SK-N-SH (cell line): Measurements from ENCODE around the gene RPS19. TPM values are rescaled to one million over a fixed set of nuclear protein-coding genes. Genes with fewer than 3 reads are reported as not detected.

Source experiments
- CTCF ChIA-PET: fragments of 300-600, 350-600 bp; formaldehyde crosslinking; extraction: SDS; loops from one replicate; lab custom pipeline; 2021; lab: Yijun Ruan, JAX
- POLR2A ChIA-PET: fragments of 350-600 bp; sonication (Branson Sonifier 250); formaldehyde crosslinking; extraction: SDS; loops from one replicate; lab custom pipeline; 2020; ENCODE audit warnings: antibody characterized with exemption, inconsistent platforms; lab: Yijun Ruan, JAX
- DNase-seq: peaks from one replicate; pipeline ENCODE4 v3.0.0; 2012
- H2AFZ ChIP-seq: fragments of 200-600 bp; sonication (generic); 2 replicates; pipeline ENCODE4 v1.8.1; 2016; ENCODE audit warnings: antibody characterized with exemption, mild to moderate bottlenecking, low read depth
- H3F3A ChIP-seq: fragments of 200-600 bp; sonication (generic); replicated peaks from 2 replicates; pipeline ENCODE3; 2016; ENCODE audit warnings: antibody characterized with exemption, mild to moderate bottlenecking; ENCODE audit not compliant: insufficient read depth
- H3K27ac ChIP-seq, 2 experiments: fragments of 200-500 bp in 1 of 2; fragments of 200-600 bp in 1 of 2; sonication (Bioruptor generic) in 1 of 2; sonication (generic), shearing (Covaris generic) in 1 of 2; 2 replicates each; pipeline versions ENCODE4 v1.5.1 to v1.6.1; 2014 to 2016; ENCODE audit warnings: low read depth in 2 of 2, inconsistent platforms in 1 of 2, low read length in 1 of 2, mild to moderate bottlenecking in 1 of 2, mixed read lengths in 1 of 2
- H3K27me3 ChIP-seq: fragments of 200-600 bp; sonication (generic), shearing (Covaris generic); 2 replicates; pipeline ENCODE4 v1.6.1; 2016; ENCODE audit warnings: mixed run types; ENCODE audit not compliant: insufficient read depth
- H3K36me3 ChIP-seq, 2 experiments: fragments of 200-500 bp in 1 of 2; fragments of 200-600 bp in 1 of 2; sonication (Bioruptor generic) in 1 of 2; sonication (generic) in 1 of 2; replicated peaks in 1 of 2; 2 replicates each; pipeline versions ENCODE3 to v1.5.1; 2014 to 2016; ENCODE audit warnings: low read length in 1 of 2, mild to moderate bottlenecking in 1 of 2; ENCODE audit not compliant: insufficient read depth in 2 of 2, control insufficient read depth in 1 of 2
- H3K4me1 ChIP-seq, 2 experiments: fragments of 200-500 bp in 1 of 2; fragments of 200-600 bp in 1 of 2; sonication (Bioruptor generic) in 1 of 2; sonication (generic), shearing (Covaris generic) in 1 of 2; 2 replicates each; pipeline versions ENCODE4 v1.5.1 to v1.6.1; 2014 to 2016; ENCODE audit warnings: low read depth in 1 of 2, low read length in 1 of 2, mixed run types in 1 of 2; ENCODE audit not compliant: insufficient read depth in 2 of 2, control insufficient read depth in 1 of 2
- H3K4me2 ChIP-seq: fragments of 200-600 bp; sonication (generic), shearing (Covaris generic); 2 replicates; pipeline ENCODE4 v1.6.1; 2017; ENCODE audit warnings: mixed run types
- H3K4me3 ChIP-seq, 2 experiments: fragments of 200-500 bp in 1 of 2; fragments of 200-600 bp in 1 of 2; sonication (Bioruptor generic) in 1 of 2; sonication (generic), shearing (Covaris generic) in 1 of 2; 2 replicates each; pipeline versions ENCODE4 v1.5.1 to v1.8.1; 2014 to 2016; ENCODE audit warnings: low read depth in 2 of 2, inconsistent platforms in 1 of 2, low read length in 1 of 2, mild to moderate bottlenecking in 1 of 2, mixed read lengths in 1 of 2, moderate library complexity in 1 of 2
- H3K79me2 ChIP-seq: fragments of 200-600 bp; sonication (generic); 2 replicates; pipeline ENCODE4 v1.8.1; 2017; ENCODE audit warnings: mild to moderate bottlenecking; ENCODE audit not compliant: insufficient read depth
- H3K9ac ChIP-seq: fragments of 200-600 bp; sonication (generic); 2 replicates; pipeline ENCODE4 v1.6.1; 2017; ENCODE audit warnings: mixed run types
- H3K9me2 ChIP-seq: fragments of 200-600 bp; sonication (generic); 2 replicates; pipeline ENCODE4 v1.6.1; 2017; ENCODE audit warnings: mixed run types
- H3K9me3 ChIP-seq: fragments of 200-600 bp; sonication (generic); 2 replicates; pipeline ENCODE4 v1.6.1; 2017; ENCODE audit warnings: mixed run types, mild to moderate bottlenecking, moderate library complexity
- H4K20me1 ChIP-seq: fragments of 200-600 bp; sonication (generic); 2 replicates; pipeline ENCODE4 v1.6.1; 2017; ENCODE audit warnings: mild to moderate bottlenecking, mixed run types; ENCODE audit not compliant: insufficient read depth
- EP300 ChIP-seq, 2 experiments: IDR thresholded peaks; 2 replicates each; pipeline versions ENCODE4 v1.4.0 to v1.6.1; 2012; ENCODE audit warnings: borderline replicate concordance in 1 of 2, low read depth in 1 of 2, low read length in 1 of 2
- EZH2phosphoT487 ChIP-seq: fragments of 200-600 bp; sonication (generic); IDR thresholded peaks from 2 replicates; pipeline ENCODE4 v1.6.1; 2017; ENCODE audit warnings: low read depth, mixed run types, mild to moderate bottlenecking, antibody characterized with exemption, moderate library complexity, borderline replicate concordance
- FOXJ3 ChIP-seq: sonication (generic); formaldehyde crosslinking; IDR thresholded peaks from 2 replicates; pipeline ENCODE4 v1.5.1; 2020; ENCODE audit warnings: mild to moderate bottlenecking, missing genetic modification reagents
- FOXM1 ChIP-seq: IDR thresholded peaks from 2 replicates; pipeline ENCODE4 v1.4.0; 2012; ENCODE audit warnings: low read depth, mild to moderate bottlenecking
- GATA2 ChIP-seq: sonication (generic); formaldehyde crosslinking; IDR thresholded peaks from 2 replicates; pipeline ENCODE4 v1.5.0; 2020; ENCODE audit warnings: mild to moderate bottlenecking, missing genetic modification reagents
- IRF3 ChIP-seq: fragments of 150-350 bp; IDR thresholded peaks from 2 replicates; pipeline ENCODE4 v1.6.1; 2016; ENCODE audit warnings: mild to moderate bottlenecking, low read depth, low read length
- JUND ChIP-seq: IDR thresholded peaks from 2 replicates; pipeline ENCODE4 v1.4.0; 2012
- MAX ChIP-seq: IDR thresholded peaks from 2 replicates; pipeline ENCODE4 v1.4.0; 2012; ENCODE audit warnings: low read depth
- MXI1 ChIP-seq: IDR thresholded peaks from 2 replicates; pipeline ENCODE4 v1.6.1; 2012; ENCODE audit warnings: mild to moderate bottlenecking, low read depth, low read length, improper control_type of control experiment
- NFIC ChIP-seq: IDR thresholded peaks from 2 replicates; pipeline ENCODE4 v1.4.0; 2012; ENCODE audit warnings: borderline replicate concordance
- REST ChIP-seq: IDR thresholded peaks from 2 replicates; pipeline ENCODE4 v1.6.1; 2012; ENCODE audit warnings: mild to moderate bottlenecking, low read depth, low read length, moderate library complexity
- RXRA ChIP-seq: IDR thresholded peaks from 2 replicates; pipeline ENCODE4 v1.4.0; 2012; ENCODE audit warnings: low read depth, mild to moderate bottlenecking, borderline replicate concordance
- SIN3A ChIP-seq: IDR thresholded peaks from 2 replicates; pipeline ENCODE4 v1.6.1; 2012; ENCODE audit warnings: low read depth, mild to moderate bottlenecking, low read length, moderate library complexity, borderline replicate concordance
- SMC3 ChIP-seq: IDR thresholded peaks from 2 replicates; pipeline ENCODE4 v1.6.1; 2012; ENCODE audit warnings: low read depth, low read length, improper control_type of control experiment
- TAF1 ChIP-seq: IDR thresholded peaks from 2 replicates; pipeline ENCODE4 v1.6.1; 2012; ENCODE audit warnings: low read depth, mild to moderate bottlenecking, low read length, moderate library complexity, borderline replicate concordance
- YY1 ChIP-seq: IDR thresholded peaks from 2 replicates; pipeline ENCODE4 v1.4.0; 2012; ENCODE audit warnings: low read depth, mild to moderate bottlenecking
- WGBS: methylation state at CpG from one replicate; pipeline ENCODE4 v1.1.6; 2017; ENCODE audit warnings: low lambda C conversion rate; 5-methylcytosine and 5-hydroxymethylcytosine counted together
- polyA plus RNA-seq, 3 experiments: library from polyadenylated mRNA; depleted of rRNA; stranded (reverse); fragments of >200 nt; gene quantifications; 2 replicates each; pipeline ENCODE4 v1.2.3, GENCODE V29; 2012

RPS19 gene
- polyA plus RNA-seq, 1 of the 3 experiments (the other 2 are of a cell fraction), result 2,819 TPM

DNA sequence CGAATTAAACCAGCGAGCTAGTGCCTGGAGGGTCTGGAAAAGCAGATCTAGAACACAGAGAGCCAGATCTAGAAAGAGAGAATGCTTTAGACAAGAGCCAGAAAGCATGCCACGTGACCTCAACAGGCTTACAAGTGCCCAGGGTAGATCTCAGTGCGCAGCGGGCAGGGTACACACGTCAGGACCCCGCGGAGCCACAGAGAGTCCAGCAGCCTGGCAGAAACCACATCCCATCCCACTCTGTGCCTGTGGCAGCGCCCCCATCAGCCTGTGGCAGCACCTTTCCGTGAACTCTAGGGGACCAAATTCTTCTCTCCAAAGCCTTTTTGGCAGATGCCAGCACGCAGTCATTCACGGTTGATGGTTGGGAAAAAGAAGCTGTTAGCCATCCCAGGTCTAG, 28.9 kb downstream of the RPS19 start:
- ChIA-PET CTCF (interaction anchor here (2.9 kb wide), 1 partner anchor 63 kb away, joined by 9 read pairs; no protein-coding TSS in a partner anchor), POLR2A (no interaction called here)
- Histone ChIP-seq H4K20me1 (peaks cover 42% of the 10 kb centered on the region), H3K27ac (no peak overlapping the region), H3K9me2 (no peaks in the 10 kb centered on the region), H3K9ac (no peak overlapping the region), H3F3A (no peaks in the 10 kb centered on the region), H3K36me3 (peaks cover 19 to 27% of the 10 kb centered on the region in 2 experiments), H3K4me3 (no peak overlapping the region), H3K9me3 (no peaks in the 10 kb centered on the region; the same call in 1 of the 2 replicates), H3K27me3 (no peaks in the 10 kb centered on the region), H2AFZ (no peak overlapping the region), H3K79me2 (peaks cover 40% of the 10 kb centered on the region), H3K4me1 (peaks cover 7 to 11% of the 10 kb centered on the region in 2 experiments; a peak in 3 of 4 replicates), H3K4me2 (no peak overlapping the region)
- DNase-seq, result no peak
- TF ChIP-seq NFIC (no peak), EP300 (IDR thresholded peaks at IDR 0.05; ENCODE audit: borderline replicate concordance in 1 of 2, low read depth in 1 of 2, low read length in 1 of 2) (no peak)
- WGBS, result 93% methylated on average over 12 of the region's 12 CpGs

GRCh38 chr19:41889896-41890295, 29.8 kb downstream of the RPS19 start:
- TF ChIP-seq MAX (no peak), EZH2phosphoT487 (no peak), FOXJ3 (no peak), FOXM1 (no peak), JUND (no peak)
- no peak overlapping the region for H3K4me2 ChIP-seq
- H3K9me2 ChIP-seq, result no peaks in the 10 kb centered on the region
- H3K27ac ChIP-seq, result no peak overlapping the region
- DNase-seq, result no peak
- POLR2A ChIA-PET, result no interaction called here
- no peaks in the 10 kb centered on the region for H3F3A ChIP-seq
- H3K9me3 ChIP-seq, result no peaks in the 10 kb centered on the region; the same call in 1 of the 2 replicates
- peaks cover 24 to 27% of the 10 kb centered on the region in 2 experiments for H3K36me3 ChIP-seq
- H3K79me2 ChIP-seq, result peaks cover 33% of the 10 kb centered on the region
- H3K4me3 ChIP-seq, result no peak overlapping the region
- WGBS, result 93% methylated on average over 8 of the region's 8 CpGs
- peaks cover 3 to 11% of the 10 kb centered on the region in 2 experiments; a peak in 3 of 4 replicates for H3K4me1 ChIP-seq
- no peaks in the 10 kb centered on the region for H3K27me3 ChIP-seq
- CTCF ChIA-PET, result interaction anchor here (2.9 kb wide), 1 partner anchor 62 kb away, joined by 9 read pairs; no protein-coding TSS in a partner anchor
- H4K20me1 ChIP-seq, result peaks cover 39% of the 10 kb centered on the region
- H3K9ac ChIP-seq, result no peak overlapping the region
- H2AFZ ChIP-seq, result no peak overlapping the region

- H3K4me3 ChIP-seq, result no peak overlapping the region
- peaks cover 31% of the 10 kb centered on the region for H4K20me1 ChIP-seq
- WGBS, result 96% methylated on average over 4 of the region's 4 CpGs
- peaks cover 22 to 30% of the 10 kb centered on the region in 2 experiments for H3K36me3 ChIP-seq
- H3F3A ChIP-seq, result no peaks in the 10 kb centered on the region
- H3K4me1 ChIP-seq, result peaks cover 0 to 11% of the 10 kb centered on the region in 2 experiments; a peak in 1 of 4 replicates
- no peaks in the 10 kb centered on the region for H3K9me2 ChIP-seq
- no peak for DNase-seq
- H3K9me3 ChIP-seq, result no peaks in the 10 kb centered on the region; the same call in 1 of the 2 replicates
- peaks cover 23% of the 10 kb centered on the region for H3K79me2 ChIP-seq
- H3K4me2 ChIP-seq, result no peak overlapping the region
- ChIA-PET CTCF (interaction anchor here (0.6 to 2.9 kb wide), 2 partner anchors 61 to 311 kb away, joined by 3 to 9 read pairs; no protein-coding TSS in a partner anchor), POLR2A (interaction anchor here (1.0 to 1.6 kb wide), 2 partner anchors 18 to 21 kb away, joined by 3 to 4 read pairs; no protein-coding TSS in a partner anchor)
- no peak overlapping the region for H3K27ac ChIP-seq
- H3K9ac ChIP-seq, result no peak overlapping the region
- H3K27me3 ChIP-seq, result no peaks in the 10 kb centered on the region
- no peak overlapping the region for H2AFZ ChIP-seq
- no peak for TF ChIP-seq TAF1
- no peak for TF ChIP-seq SIN3A
- TF ChIP-seq SMC3, result no peak
- no peak for TF ChIP-seq IRF3
- TF ChIP-seq REST, result no peak
- no peak for TF ChIP-seq FOXJ3
- TF ChIP-seq YY1, result no peak
- no peak for TF ChIP-seq GATA2 (CRISPR knock-in tag)
- TF ChIP-seq RXRA, result no peak
- no peak for TF ChIP-seq JUND
- no peak for TF ChIP-seq MXI1
Measured at GRCh38 chr19:41890936-41891335, 30.9 kb downstream of the RPS19 start.
